Measurements from ENCODE around the gene ADAMTS3. TPM values are rescaled to one million over a fixed set of nuclear protein-coding genes. Genes with fewer than 3 reads are reported as not detected.

ADAMTS3 gene
- total RNA-seq, 1 donor from 2014 or later = 2.4 TPM

DNA sequence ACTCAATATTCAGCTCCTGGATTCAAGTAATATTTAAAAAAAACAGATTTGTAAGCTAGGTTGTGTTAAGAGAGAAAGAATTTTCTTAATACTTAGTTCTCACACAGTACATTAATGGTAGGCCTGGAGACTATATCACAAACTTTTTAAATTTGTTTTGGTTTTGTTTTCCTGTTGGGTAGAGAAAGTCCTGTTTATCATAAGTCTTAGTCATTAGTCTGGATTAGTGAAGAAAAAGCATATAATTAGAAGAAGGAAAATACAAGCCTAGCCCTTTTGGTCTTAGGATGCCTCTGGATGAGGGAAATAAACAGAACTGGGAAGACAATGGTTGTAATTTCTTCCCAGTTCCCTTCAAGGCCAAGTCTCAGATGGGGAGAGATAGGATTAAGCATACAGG lies 163.6 kb downstream of the ADAMTS3 start:
- no peak for DNase-seq

DNA sequence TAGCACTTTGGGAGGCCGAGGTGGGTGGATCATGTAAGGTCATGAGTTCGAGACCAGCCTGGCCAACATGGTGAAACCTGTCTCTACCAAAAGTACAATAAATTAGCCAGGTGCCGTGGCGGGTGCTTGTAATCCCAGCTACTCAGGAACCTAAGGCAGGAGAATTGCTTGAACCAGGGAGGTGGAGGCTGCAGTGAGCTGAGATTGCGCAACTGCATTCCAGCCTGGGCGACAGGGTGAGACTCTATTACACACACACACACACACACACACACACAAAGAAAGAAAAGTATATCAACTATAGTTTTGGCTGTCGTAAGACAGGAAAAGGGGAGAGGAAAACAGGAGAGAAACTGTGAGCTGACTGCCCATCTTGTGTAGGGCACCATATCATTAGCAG lies 171.7 kb downstream of the ADAMTS3 start:
- no peak for DNase-seq

DNA sequence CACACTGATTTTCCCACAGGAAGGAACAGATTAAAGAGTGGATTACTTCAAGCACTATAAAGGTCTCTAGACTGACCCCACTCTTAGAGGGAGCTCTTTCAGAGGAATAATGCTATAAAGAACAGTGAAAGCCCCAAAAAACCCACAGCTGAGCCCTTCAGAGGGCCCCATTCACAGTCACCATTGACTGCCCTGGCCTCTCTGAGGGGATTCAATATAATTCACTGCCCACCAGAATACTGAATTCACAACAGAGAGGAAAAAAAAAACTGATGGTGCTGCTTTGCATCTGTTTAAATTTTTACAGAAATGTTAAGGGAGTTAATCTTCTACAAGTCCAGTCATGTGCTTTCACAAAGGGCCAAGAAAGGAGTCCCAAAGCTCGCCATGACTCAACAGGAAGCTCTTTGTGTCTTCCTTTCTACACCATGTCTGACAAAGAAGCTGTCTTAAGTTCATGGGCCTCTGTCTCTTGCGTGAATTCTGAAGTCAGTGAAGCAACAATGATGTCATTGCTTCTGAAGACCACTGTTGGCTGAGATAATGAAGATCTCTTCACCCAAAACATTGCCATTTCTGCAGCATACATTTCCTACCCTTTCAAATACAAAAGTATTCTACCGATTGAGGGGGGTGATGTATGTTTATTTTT lies 174.9 kb downstream of the ADAMTS3 start:
- DNase-seq = no peak

DNA sequence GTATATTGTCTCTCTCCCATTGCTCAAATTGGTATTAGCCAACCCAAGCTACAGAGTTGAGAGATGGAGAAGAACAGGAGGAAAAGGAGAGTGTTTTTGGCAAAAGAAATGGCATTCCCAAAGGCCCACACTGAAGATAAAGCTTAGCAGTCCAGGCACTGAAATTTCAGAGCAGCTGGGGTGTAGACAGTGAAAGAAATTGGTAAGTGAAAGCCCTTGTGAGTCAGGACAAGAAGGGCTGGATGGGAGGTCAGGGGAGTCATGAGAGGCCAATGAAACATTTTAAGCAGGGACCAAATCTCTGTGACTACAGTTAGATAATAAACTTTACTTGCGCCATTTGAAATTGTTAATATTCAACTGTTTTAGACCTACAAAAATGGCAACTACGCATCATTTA lies 177.7 kb downstream of the ADAMTS3 start:
- no peak for DNase-seq

DNA sequence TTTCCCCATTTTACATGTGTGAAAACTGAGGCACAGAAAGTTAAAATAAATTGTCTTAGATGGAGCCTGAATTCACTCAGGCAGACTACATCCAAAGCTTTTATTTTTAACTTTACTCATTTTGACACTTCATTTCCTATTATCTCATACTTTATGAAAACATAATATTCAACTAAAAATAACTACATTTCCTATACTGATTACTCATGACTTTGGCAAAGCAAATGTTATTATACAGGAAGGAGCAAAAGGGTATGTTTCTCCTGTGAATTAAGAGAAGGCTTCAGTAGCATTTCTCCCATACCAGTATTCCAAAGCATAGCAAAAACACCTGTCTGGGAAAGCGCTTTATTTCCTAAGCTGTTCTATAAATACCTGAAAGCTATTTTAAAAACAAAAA lies 178.6 kb downstream of the ADAMTS3 start:
- peak; percentile 1 for DNase-seq

DNA sequence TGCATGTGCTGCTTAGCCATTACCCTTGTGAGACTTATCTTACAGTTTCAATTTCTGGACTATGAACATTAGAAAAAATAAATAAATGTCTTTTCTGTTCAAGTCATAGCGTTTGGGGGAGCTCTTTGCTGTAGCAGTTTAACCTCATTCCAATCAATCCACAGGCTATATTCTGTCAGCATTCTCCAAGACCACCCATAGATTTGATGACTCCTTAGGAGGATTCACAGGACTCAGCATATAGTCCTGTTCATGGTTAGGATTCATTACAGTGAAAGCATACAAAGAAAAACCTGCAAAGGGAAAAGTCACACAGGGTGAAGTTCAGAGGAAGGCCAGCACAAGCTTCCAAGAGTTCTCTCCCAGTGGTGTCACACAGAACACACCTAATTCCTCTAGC lies 180.5 kb downstream of the ADAMTS3 start:
- DNase-seq = no peak

DNA sequence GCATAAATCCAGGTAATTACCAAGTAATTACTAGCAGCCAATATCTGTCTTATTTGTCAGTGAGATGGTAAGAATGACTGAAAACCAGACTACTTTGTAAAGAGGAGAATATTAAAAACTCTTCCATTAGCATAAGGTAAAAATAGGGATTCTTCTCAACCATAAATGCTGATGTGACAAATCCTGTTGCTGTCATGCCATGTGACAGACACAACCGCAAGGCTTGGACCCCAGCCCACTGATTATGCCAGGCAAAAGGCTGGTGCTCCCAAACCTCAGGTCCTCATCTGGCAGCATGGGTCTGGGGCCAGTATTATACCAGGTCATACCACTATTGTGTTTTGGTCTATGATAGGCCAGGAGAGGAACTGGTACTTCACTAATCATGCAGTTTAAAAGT lies 181.1 kb downstream of the ADAMTS3 start:
- no peak for DNase-seq

DNA sequence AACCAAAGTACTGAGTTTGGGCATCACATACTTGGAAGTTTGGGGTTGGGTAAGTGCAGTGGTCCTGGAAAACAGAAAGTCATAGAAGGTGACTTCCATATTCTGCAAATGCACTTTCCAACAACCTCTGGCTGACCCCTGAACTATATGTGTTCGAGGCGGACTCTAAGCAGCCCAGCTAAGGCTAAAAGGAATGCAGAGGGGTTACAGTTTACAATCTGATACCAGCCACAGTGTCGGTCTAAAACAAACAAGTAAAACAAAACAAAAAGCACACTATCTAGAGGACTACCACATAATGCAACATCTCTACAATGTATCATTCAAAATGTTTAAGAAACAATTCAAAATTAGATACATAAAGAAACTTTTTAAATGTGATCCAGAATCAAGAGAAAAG lies 185.6 kb downstream of the ADAMTS3 start:
- DNase-seq = no peak

DNA sequence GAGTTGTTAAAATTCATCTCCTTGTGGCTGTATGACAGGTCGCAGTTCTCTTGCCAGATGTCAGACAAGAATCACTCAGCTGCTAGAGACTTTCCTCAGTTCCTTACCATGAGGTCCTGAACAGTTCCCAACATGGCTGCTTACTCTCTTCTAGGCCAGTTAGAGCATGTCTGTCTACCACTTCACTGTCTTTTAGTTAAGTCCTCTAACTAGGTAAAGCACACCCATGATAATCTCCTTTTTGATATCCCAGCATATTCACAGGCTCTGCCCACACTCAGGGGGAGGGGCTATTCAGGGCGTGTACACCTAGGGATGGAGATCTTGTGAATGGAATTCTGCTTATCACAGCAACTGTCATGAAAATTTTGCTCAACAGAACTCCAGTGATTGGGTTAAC lies 190.1 kb downstream of the ADAMTS3 start:
- DNase-seq = no peak

DNA sequence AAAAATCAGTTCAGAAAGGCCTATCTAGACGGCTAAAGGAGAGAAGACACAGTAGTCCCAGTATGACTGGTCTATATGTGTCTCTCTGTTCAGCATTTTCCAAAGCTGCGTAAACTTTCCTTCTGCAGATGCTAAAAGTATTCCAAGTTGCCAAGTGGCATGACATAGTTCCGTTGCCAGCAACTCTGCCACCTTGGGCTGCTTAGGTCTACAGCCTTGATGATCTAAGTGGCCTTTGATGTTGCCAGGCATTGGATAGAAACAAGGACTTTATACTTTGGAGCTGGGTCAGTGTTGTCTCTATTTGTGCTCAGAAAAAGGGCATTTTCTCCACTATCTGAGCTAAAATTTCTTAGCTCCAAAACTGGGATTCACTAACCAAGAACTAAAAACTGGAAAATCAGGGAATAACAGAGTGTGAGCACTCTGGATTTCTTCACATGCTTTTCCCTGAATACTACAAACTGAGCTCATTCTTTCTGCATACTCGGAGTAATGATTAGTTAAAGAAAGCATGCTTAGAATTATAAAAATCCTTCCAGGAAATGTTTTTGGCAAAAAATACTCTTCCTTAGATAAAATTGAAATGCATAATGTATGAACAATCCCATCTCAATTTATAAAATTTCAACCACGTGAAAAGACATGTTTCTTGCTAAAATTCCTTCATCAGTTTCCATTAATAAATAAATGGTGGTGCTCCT lies 191.4 kb downstream of the ADAMTS3 start:
- DNase-seq = no peak

DNA sequence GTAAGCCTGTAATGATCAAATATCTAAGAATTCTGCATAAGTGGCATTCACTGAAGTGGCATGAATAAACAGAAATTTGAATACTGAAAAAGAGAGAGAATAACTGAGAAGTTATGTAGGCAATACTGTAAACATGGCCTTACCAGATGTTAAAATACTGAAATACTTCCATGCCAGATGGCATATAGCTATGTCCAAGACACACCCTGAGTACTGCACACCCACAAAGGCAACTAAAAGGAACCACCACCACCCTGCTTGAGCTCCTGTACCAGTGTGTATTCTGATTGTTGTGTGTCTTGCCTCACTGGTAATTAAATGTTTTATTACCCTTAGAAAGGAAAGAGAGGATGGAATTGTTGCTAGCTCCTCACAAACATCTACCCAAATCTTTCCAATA lies 192.1 kb downstream of the ADAMTS3 start:
- no peak for DNase-seq

DNA sequence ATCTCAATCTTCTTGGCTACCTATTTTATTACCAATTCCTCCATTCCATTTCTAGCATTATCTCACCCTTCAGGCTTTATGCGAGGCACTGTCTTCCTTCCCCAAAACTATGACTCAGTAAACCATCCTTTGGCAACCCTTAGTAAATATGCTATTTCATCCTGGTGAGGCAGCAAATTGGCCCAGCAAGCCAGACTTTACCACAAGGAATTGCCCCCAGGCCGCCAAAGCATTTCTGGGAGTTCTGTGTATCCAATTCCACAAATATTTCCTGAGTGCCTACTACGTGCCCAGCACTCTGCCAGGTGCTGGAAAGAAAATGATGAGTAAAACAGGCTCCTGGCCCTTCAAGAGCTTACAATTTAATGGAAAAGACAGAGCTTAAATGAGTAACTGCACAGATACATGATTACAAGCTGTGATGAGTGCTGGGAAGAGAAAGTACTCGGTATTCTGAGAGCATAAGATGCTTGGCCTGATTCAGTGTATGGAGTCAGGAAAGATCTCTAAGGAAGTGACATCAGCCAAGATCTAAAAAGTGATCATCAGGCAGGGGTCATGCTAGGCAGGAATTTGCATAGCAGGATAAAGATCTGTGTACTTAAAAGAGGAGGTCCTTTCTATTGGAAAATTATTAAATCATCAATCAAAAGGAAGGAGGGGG lies 193.8 kb downstream of the ADAMTS3 start:
- no peak for DNase-seq

DNA sequence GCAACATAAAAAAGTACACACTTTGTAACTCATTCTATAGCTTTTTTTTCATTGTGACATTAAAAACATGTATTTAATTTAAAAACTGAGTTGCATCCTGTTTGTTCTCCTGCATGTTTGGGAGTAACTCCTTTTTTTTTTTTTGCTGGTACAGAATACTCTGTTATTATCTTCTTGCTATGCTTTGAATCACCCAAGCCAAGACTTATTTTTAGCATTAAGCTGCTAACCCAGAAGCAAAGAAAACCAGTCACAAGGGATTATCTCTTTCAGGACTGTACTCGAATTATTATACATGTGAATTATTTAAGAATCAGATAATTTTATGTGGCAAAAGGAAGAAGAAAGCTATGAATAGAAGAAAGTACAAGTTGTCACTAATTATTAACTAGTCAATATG lies 194.9 kb downstream of the ADAMTS3 start:
- no peak for DNase-seq

DNA sequence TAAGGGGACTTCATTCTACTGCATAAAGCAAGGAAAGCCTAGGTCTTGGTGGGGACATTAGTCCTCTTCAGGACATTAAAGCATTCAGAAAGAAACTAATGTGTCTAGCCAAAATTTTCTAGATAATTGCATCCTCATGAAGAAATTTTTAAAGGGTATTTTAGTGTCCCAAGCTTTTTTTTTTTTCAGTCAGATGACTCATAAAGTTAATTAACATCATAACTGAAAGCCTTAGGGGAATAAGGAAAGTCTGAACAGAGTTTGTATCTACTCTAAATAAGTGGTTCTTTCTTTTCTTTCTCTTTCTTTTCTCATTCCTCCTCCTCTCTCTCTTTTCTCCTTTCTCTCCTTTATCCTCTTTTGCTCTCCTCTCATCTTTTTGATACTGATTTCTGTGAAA lies 202.4 kb downstream of the ADAMTS3 start:
- no peak for DNase-seq

DNA sequence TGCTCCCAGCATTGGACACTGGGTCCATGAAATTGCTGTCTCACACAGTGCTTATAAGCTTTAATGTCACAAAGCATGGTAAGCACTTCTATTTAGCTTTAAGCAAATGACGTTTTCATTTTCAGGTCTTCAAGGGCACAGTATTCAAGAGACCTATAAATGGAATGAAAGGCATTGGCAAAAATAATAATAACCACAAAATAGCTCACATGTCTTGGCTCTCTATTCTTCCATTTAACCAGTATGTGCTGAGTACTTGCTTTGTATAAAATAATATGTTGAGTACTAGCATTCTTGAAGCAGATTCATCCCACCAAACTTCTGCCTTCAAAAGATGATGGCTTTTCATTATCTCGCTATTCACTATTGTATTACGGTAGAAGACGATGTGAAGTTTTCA lies 203.0 kb downstream of the ADAMTS3 start:
- DNase-seq = no peak

DNA sequence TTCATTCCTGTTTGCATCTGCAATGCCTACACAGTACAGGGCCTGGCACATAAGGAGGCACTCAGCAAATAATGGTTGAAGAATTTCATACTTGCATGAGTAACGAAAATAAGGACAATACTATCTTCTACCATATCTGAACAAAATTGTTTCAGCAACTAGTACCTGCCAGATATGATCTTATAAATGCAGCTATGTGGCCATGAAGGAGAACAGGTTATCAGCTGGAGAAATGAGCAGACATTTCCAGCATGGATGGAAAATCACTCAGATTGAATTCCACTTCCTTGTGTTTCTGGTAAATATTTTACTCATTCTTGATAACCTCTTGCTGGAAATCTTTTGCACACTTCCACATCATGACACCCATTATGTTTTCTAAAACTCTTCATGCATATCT lies 204.0 kb downstream of the ADAMTS3 start:
- no peak for DNase-seq

DNA sequence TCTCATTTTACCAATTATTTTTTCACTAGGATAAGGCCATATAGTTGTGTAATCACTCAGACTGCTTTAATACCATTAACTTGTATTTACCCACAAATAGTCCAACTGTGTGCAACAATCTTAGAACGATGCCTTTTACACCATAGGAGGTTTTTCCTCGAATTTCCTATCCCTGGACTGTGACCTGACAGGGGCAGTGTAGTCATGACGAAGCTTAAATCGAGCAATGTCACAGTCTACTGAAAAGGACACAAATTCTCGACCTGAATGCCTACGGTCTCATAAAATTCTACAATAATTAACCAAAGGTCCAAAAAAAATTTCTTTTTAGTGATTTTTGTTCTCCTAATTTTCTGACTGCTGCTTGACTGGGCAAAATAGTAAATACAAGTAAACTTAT lies 208.9 kb downstream of the ADAMTS3 start:
- DNase-seq = no peak

DNA sequence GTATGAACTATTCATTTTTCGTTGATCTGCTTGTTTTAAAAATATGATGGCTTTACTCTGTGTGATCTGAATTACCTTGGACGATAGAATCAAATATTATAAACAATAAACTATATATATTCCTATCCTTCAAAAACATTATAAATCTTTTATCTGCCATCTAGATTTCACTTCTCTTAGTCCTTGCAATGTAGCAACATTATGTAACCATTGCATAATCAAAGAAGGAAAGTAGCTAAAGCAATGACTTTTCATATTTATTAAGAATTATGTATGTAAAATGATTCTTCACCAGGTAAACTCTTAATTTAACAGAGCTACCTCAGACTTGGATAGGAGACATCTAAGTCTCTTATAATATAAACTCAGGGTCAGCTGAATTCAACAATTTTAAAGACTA lies 210.5 kb downstream of the ADAMTS3 start:
- DNase-seq = no peak

DNA sequence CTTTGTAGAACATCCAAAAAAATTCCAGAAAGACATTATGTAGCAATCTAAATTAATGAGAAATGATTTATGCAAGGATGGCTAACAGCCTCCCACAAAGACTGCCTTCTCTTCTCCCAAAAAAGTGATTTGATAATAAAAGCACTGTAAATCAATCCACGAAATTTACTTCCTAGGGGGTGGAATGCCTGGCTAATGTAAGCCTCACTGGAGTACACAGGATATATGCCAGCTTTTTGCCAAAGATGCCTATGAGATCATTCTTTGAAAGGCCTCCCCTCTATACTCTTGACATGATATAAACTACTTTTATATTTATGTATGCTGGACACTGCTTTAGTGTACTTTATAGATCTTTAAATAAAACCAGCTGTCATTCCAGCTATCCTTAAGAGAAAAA lies 211.1 kb downstream of the ADAMTS3 start:
- no peak for DNase-seq

DNA sequence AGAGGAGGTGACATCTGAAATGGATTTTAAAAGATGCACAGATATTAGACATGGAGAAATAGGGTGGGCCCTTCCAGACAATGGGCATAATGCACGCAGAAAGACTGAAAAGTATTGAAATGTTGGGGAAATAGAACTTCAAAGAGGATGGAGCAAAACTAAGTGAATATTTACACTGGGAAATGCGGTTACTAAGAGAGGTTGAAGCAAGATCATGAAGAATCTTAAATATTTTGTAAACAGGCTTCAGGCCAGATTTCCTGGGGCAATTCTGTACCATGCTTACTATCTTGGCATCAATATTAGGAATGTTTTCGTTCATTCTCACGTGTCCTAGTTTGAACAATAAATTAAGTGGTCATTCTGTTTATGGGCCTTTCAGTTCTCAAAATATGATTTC lies 216.3 kb downstream of the ADAMTS3 start:
- no peak for DNase-seq

DNA sequence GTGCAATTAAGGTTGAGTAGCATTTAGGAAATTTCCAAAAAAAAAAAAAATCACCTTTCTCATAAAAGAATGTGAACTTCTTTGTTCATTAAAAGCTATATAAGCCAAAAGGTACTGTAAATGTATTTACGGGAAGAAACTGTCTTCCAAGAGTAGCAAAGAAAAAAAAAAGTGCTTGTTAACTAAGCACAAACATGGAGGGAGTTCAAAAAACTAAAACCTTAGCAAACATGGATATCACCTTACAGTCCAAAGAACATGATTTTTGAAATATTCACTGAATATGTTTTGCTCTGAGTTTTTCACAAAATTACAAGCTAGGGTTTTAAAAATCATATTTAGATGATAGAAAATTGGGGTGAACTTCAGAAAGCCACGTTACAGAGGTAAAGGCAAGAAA lies 217.5 kb downstream of the ADAMTS3 start:
- DNase-seq = no peak

DNA sequence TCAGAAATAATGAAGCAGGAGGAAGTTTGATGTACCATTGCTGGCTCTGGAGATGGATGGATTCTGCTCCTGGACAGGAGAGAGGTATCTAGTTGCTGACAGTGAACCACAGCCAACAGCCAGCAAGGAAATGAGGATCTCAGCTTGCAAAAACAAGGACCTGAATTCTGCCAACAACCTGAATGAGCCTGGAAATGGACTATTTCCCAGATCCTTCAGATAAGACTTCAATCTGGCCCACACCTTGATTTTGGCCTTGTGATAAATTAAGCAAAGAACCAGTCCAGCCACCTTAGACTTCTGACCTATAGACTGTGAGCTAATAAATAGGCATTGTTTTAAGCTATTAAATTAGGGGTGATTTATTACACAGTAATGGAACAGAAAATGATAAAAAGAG lies 220.3 kb downstream of the ADAMTS3 start:
- no peak for DNase-seq

DNA sequence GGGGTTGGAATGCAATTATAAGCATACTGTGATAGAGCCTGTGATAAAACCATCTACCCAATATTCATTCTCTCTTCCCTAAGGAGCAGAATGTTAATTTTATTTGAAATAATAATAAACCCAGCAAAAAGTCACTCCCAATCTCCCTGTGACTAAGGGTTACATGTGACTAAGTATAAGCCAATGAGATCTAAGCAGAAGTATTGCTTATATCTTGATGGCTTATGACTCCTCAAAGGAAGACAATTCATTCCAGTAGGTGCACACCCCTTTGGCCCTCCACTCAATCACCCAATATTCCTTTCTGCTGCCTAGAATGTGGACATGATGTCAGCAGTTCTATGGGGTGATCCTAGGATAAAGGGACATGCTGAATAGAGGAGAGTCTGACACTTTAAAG lies 224.6 kb downstream of the ADAMTS3 start:
- no peak for DNase-seq

DNA sequence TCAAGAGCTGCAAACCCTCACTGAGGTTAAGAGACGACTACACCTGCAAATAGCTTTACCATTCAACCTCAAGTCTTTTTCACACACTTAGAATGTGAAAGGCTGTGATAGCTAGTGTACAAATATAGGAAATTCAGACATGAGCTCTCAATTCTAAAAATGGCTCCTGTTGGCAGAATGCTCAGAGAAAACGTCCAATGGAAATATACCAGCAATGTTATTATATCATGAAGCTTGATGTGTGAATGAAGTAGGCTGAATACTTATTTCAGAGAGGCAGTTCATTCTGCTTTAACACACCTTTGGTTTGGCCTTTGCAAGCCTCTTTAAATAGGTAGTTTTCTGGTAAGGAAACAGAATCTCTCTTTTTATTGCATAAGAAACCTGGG lies 227.6 kb downstream of the ADAMTS3 start:
- DNase-seq = no peak

Measured in skin of body (tissue), 2 donors.